Bronchial epithelial cell (primary cell): ENCODE data around the gene ERBB4. TPM values are rescaled to one million over a fixed set of nuclear protein-coding genes. Genes with fewer than 3 reads are reported as not detected.

Experiments used
- DNase-seq: peaks from one replicate; pipeline ENCODE4 v3.0.0-alpha.2; 2010; ENCODE audit warnings: low read depth
- FAIRE-seq: peaks from 2 replicates; lab custom pipeline; 2011; peaks lifted over from hg19 to GRCh38; lab: Jason Lieb, UNC
- H3K27me3 ChIP-seq: 2 replicates; pipeline ENCODE4 v1.5.1; 2011; ENCODE audit warnings: low read length; ENCODE audit not compliant: control insufficient read depth, insufficient read depth
- H3K36me3 ChIP-seq: 2 replicates; pipeline ENCODE4 v1.5.1; 2011; ENCODE audit warnings: low read length; ENCODE audit not compliant: control insufficient read depth, insufficient read depth
- H3K4me3 ChIP-seq: 2 replicates; pipeline ENCODE4 v1.5.1; 2011; ENCODE audit warnings: mild to moderate bottlenecking, low read depth, low read length, control low read depth
- CTCF ChIP-seq: IDR thresholded peaks from 2 replicates; pipeline ENCODE4 v1.5.1; 2011; ENCODE audit warnings: mild to moderate bottlenecking, moderate library complexity, low read length, control low read depth, inconsistent platforms; ENCODE audit not compliant: insufficient read depth, severe bottlenecking
- total RNA-seq: library from RNA; depleted of rRNA; stranded (reverse); fragments of >200 nt; gene quantifications from 2 replicates; pipeline ENCODE4 v1.2.1, GENCODE V29; 2014

Gene ERBB4
- total RNA-seq, 1 donor from 2014 or later = under 0.01 TPM

GRCh38 chr2:211793690-211794089, 744.9 kb downstream of the ERBB4 start:
- DNase-seq (no peak), FAIRE-seq (no peak)
- Histone ChIP-seq H3K27me3 (no peaks in the 10 kb centered on the region), H3K4me3 (no peak overlapping the region), H3K36me3 (no peaks in the 10 kb centered on the region)
- TF ChIP-seq CTCF = no peak

- H3K36me3 ChIP-seq = no peaks in the 10 kb centered on the region
- TF ChIP-seq CTCF = no peak
- FAIRE-seq (no peak), DNase-seq (peak; percentile 13)
- no peaks in the 10 kb centered on the region for H3K27me3 ChIP-seq
- H3K4me3 ChIP-seq = no peak overlapping the region
Measured at GRCh38 chr2:211789982-211790381, 748.6 kb downstream of the ERBB4 start.

GRCh38 chr2:211766689-211767088, 771.9 kb downstream of the ERBB4 start:
- Histone ChIP-seq H3K27me3 (no peaks in the 10 kb centered on the region), H3K36me3 (no peaks in the 10 kb centered on the region), H3K4me3 (peak overlapping the region; percentile 11)
- no peak for TF ChIP-seq CTCF
- peak; percentile 82 for DNase-seq
- FAIRE-seq = no peak

- TF ChIP-seq CTCF = no peak
- DNase-seq (no peak), FAIRE-seq (no peak)
- Histone ChIP-seq H3K36me3 (no peaks in the 10 kb centered on the region), H3K27me3 (no peaks in the 10 kb centered on the region), H3K4me3 (no peak overlapping the region)
Measured at GRCh38 chr2:211762479-211762878, 776.1 kb downstream of the ERBB4 start.

GRCh38 chr2:211760103-211760502, 778.5 kb downstream of the ERBB4 start:
- DNase-seq (peak; percentile 27), FAIRE-seq (no peak)
- H3K27me3 ChIP-seq = no peaks in the 10 kb centered on the region
- no peaks in the 10 kb centered on the region for H3K36me3 ChIP-seq
- TF ChIP-seq CTCF = no peak
- no peak overlapping the region for H3K4me3 ChIP-seq

GRCh38 chr2:211756266-211756665, 782.3 kb downstream of the ERBB4 start:
- TF ChIP-seq CTCF = no peak
- Histone ChIP-seq H3K4me3 (no peak overlapping the region), H3K27me3 (no peaks in the 10 kb centered on the region), H3K36me3 (no peaks in the 10 kb centered on the region)
- no peak for DNase-seq
- no peak for FAIRE-seq
